Uterus (tissue), 2 donors: ENCODE results near the gene EVPL.
"Not testable (repeated sequence)": the region's sequence is repeated elsewhere in the genome, so short reads cannot be mapped to it uniquely, and the experiment has no call there.

Experiments
- POLR2A ChIP-seq, 2 donors: fragments of 450-650 bp; IDR thresholded peaks; one replicate each; pipeline ENCODE4 v1.6.1; 2016; ENCODE audit warnings: antibody characterized with exemption in 2 of 2, mild to moderate bottlenecking in 1 of 2, moderate library complexity in 1 of 2
- TF ChIP-seq, protein P1 (sequence below), 4 experiments: fragments of 200-600 bp in 2 of 4; fragments of 450-650 bp in 2 of 4; sonication (generic) in 2 of 4; IDR thresholded peaks; one replicate each; pipeline ENCODE4 v1.5.1; 2016 to 2019; ENCODE audit warnings: antibody characterized with exemption in 4 of 4, mild to moderate bottlenecking in 2 of 4, moderate library complexity in 1 of 4

DNA sequence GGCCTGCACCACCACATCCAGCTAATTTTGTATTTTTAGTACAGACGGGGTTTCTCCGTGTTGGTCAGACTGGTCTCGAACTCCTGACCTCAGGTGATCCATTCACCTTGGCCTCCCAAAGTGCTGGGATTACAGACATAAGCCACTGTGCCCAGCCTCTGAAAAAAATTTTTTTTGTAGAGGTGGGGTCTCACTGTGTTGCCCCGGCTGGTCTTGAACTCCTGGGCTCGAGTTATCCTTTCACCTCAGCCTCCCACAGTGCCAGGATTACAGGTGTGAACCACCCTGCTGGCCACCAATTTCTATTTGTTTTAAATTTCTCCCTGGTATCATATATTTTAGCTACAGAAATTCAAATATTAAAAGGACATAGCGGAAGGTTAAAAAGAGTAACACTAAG lies 31.2 kb upstream of the EVPL start:
- TF ChIP-seq, protein P1, sequence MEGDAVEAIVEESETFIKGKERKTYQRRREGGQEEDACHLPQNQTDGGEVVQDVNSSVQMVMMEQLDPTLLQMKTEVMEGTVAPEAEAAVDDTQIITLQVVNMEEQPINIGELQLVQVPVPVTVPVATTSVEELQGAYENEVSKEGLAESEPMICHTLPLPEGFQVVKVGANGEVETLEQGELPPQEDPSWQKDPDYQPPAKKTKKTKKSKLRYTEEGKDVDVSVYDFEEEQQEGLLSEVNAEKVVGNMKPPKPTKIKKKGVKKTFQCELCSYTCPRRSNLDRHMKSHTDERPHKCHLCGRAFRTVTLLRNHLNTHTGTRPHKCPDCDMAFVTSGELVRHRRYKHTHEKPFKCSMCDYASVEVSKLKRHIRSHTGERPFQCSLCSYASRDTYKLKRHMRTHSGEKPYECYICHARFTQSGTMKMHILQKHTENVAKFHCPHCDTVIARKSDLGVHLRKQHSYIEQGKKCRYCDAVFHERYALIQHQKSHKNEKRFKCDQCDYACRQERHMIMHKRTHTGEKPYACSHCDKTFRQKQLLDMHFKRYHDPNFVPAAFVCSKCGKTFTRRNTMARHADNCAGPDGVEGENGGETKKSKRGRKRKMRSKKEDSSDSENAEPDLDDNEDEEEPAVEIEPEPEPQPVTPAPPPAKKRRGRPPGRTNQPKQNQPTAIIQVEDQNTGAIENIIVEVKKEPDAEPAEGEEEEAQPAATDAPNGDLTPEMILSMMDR (IDR thresholded peaks at IDR 0.05): not testable (repeated sequence)
- TF ChIP-seq POLR2A (IDR thresholded peaks at IDR 0.05): not testable (repeated sequence)
